ENCODE measurements around the gene MROH2B.

DNA sequence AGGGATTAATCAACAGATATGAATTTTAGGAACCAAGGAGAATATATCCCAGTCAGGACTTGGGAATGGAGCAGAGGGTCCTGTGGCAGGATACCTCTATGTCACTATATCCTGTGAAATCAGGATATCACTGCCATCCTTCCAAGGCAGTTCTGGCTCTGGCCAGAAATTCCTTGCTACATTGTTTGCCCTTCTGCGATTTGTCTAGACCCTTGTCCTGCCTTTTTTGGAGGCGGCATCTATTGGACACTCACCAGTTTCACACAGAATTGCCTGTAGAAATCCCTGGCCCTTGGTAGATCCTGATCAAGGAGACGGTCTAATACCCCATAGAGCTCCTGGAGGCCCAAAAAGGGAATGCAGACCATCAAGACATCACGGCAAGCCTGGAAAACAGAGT is 71.2 kb downstream of the MROH2B start:
- TF ChIP-seq, protein P1, sequence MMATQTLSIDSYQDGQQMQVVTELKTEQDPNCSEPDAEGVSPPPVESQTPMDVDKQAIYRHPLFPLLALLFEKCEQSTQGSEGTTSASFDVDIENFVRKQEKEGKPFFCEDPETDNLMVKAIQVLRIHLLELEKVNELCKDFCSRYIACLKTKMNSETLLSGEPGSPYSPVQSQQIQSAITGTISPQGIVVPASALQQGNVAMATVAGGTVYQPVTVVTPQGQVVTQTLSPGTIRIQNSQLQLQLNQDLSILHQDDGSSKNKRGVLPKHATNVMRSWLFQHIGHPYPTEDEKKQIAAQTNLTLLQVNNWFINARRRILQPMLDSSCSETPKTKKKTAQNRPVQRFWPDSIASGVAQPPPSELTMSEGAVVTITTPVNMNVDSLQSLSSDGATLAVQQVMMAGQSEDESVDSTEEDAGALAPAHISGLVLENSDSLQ (IDR thresholded peaks at IDR 0.05): no peak
- no peak for TF ChIP-seq SP1 (IDR thresholded peaks at IDR 0.05)
- no peak for TF ChIP-seq FOXK2 (IDR thresholded peaks at IDR 0.05)
- TF ChIP-seq NFRKB (IDR thresholded peaks at IDR 0.05): no peak

All from HEK293T (cell line).